Adipocyte (in vitro differentiated cells): ENCODE data around the gene IFI30.
"Not testable (repeated sequence)": the region's sequence is repeated elsewhere in the genome, so short reads cannot be mapped to it uniquely, and the experiment has no call there.

Source experiments
- DNase-seq: peaks from one replicate; pipeline ENCODE4 v3.0.0-alpha.2; 2015; ENCODE audit warnings: low read depth
- H3K27me3 ChIP-seq: replicated peaks from 2 replicates; pipeline ENCODE4 v1.7.0; 2013; ENCODE audit warnings: mild to moderate bottlenecking, low read length, moderate library complexity; ENCODE audit not compliant: control insufficient read depth, insufficient read depth
- H3K36me3 ChIP-seq: 2 replicates; pipeline ENCODE4 v1.7.0; 2013; ENCODE audit warnings: low read length, mild to moderate bottlenecking, moderate library complexity; ENCODE audit not compliant: control insufficient read depth, insufficient read depth, severe bottlenecking
- H3K4me1 ChIP-seq: 2 replicates; pipeline ENCODE4 v1.7.0; 2013; ENCODE audit warnings: mild to moderate bottlenecking, low read length, moderate library complexity; ENCODE audit not compliant: control insufficient read depth, insufficient read depth
- H3K4me3 ChIP-seq: 2 replicates; pipeline ENCODE4 v1.7.0; 2013; ENCODE audit warnings: mild to moderate bottlenecking, low read length, moderate library complexity
- H3K9ac ChIP-seq: 2 replicates; pipeline ENCODE4 v1.7.0; 2013; ENCODE audit warnings: mild to moderate bottlenecking, low read length, moderate library complexity
- H3K9me3 ChIP-seq: 2 replicates; pipeline ENCODE4 v1.7.0; 2013; ENCODE audit warnings: mild to moderate bottlenecking, low read length, moderate library complexity; ENCODE audit not compliant: control insufficient read depth

Gene IFI30

DNA sequence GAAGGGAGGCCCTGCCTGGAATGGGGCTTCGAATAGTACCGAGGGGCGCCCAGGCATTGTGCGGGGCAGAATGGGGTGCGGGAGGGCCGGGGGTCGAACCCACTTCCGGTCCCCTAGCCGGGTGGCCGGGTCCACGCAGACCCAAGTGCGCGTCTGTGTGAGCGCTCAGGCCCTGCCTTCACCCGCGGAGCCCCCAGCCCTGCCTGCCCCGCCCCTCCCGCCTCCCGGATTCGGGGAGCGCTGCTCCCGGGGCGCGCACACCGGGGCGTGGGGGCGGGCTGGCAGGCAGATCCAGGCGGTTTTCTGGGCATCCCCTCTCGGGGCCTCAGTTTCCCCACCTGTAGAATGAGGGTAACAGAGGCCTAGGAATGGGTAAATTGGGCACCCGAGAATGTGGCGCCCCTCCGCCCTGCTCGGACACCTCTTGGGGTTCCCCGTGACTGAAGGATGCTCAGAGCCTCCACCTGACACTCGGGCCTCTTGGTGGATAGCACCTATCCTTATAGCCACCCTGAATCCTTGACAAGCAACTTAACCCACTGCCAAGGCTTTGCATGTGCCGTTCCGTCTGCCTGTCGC, 20.0 kb upstream of the IFI30 start:
- Histone ChIP-seq H3K4me3 (peak overlapping the region; percentile 89), H3K9me3 (no peaks in the 10 kb centered on the region), H3K27me3 (no peaks in the 10 kb centered on the region), H3K9ac (peak overlapping the region; percentile 96), H3K4me1 (peaks cover 24% of the 10 kb centered on the region), H3K36me3 (no peaks in the 10 kb centered on the region)
- peak; percentile 66 for DNase-seq

GRCh38 chr19:18155095-18156087, 18.2 kb upstream of the IFI30 start:
- H3K4me3 ChIP-seq, result no peak overlapping the region
- H3K36me3 ChIP-seq, result no peaks in the 10 kb centered on the region
- H3K27me3 ChIP-seq, result no peaks in the 10 kb centered on the region
- no peaks in the 10 kb centered on the region for H3K9me3 ChIP-seq
- DNase-seq, result no peak
- H3K9ac ChIP-seq, result no peak overlapping the region
- H3K4me1 ChIP-seq, result peaks cover 24% of the 10 kb centered on the region

- H3K9ac ChIP-seq, result peak overlapping the region; percentile 76
- DNase-seq, result no peak
- H3K27me3 ChIP-seq, result no peaks in the 10 kb centered on the region
- H3K9me3 ChIP-seq, result no peaks in the 10 kb centered on the region
- H3K4me3 ChIP-seq, result no peak overlapping the region
- peaks cover 27% of the 10 kb centered on the region for H3K4me1 ChIP-seq
- H3K36me3 ChIP-seq, result no peaks in the 10 kb centered on the region
Observed at GRCh38 chr19:18156268-18156667, 17.3 kb upstream of the IFI30 start.

GRCh38 chr19:18156841-18157464, 16.7 kb upstream of the IFI30 start:
- Histone ChIP-seq H3K36me3 (peaks cover 2% of the 10 kb centered on the region), H3K9ac (peak overlapping the region; percentile 76), H3K9me3 (no peaks in the 10 kb centered on the region), H3K4me1 (peaks cover 28% of the 10 kb centered on the region), H3K27me3 (no peaks in the 10 kb centered on the region), H3K4me3 (no peak overlapping the region)
- DNase-seq, result peak; percentile 85

DNA sequence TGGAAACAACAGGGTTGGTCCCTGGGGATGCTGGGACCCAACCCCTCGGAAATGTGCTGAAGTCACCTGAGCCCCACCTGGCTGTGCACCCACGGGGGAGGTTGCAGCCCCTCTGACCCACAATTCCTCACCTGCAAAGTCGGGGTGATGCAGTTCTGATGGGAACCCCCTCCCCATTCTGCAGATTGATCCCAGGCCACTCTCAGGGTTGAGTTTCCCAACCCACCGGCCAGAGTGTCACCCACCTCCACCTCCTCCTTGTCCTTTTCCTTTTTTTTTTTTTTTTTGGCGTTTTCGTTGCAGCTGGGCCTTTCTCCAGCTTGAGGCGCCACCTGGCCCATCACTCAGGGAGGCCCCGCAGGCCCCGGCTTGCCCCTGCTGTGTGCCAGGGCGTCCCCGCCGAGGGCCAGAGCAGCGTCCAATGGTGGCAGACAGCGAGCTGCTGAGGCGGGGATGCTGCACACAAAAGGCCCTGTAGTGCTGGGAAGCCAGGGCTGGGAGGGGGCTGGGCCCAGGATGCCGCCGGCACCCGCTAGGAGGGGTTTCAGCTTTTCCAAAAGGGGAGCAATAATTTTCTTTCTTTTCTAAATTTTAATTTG, 16.0 kb upstream of the IFI30 start:
- Histone ChIP-seq H3K4me3 (no peak overlapping the region), H3K9me3 (no peaks in the 10 kb centered on the region), H3K36me3 (peaks cover 6% of the 10 kb centered on the region), H3K27me3 (no peaks in the 10 kb centered on the region), H3K9ac (peak overlapping the region; percentile 25), H3K4me1 (peaks cover 28% of the 10 kb centered on the region)
- DNase-seq, result no peak

- no peak for DNase-seq
- no peaks in the 10 kb centered on the region for H3K27me3 ChIP-seq
Observed at GRCh38 chr19:18158467-18158866, 15.1 kb upstream of the IFI30 start.

DNA sequence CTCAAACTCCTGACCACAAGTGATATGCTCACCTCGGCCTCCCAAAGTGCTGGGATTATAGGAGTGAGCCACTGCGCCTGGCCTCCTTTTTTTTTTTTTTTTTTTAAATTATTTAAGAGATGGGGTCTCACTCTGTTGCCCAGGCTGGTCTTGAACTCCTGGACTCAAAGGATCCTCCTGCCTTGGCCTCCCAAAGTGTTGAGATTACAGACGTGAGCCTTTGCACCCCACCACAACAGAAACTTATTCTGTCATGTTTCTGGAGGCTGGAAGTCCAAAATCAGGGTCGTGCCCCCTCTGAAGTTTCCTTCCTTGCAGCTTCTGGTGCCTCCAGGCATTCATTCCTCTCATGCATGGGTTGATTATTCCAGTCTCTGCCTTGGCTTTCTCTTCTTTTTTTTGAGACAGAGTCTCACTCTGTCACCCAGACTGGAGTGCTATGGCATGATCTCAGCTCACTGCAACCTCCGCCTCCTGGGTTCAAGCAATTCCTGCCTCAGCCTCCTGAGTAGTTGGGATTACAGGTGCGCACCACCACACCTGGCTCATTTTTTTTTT, 14.5 kb upstream of the IFI30 start:
- H3K9ac ChIP-seq, H3K4me3 ChIP-seq, H3K9me3 ChIP-seq, H3K27me3 ChIP-seq: not testable (repeated sequence)
- peak; percentile 58 for DNase-seq
- H3K4me1 ChIP-seq, result peaks cover 24% of the 10 kb centered on the region
- peaks cover 18% of the 10 kb centered on the region for H3K36me3 ChIP-seq

More at GRCh38 chr19:18158467-18158866, 15.1 kb upstream of the IFI30 start:
- no peaks in the 10 kb centered on the region for H3K9me3 ChIP-seq
- H3K9ac ChIP-seq, result no peak overlapping the region
- H3K36me3 ChIP-seq, result peaks cover 15% of the 10 kb centered on the region
- H3K4me1 ChIP-seq, result peaks cover 28% of the 10 kb centered on the region
- no peak overlapping the region for H3K4me3 ChIP-seq

DNA sequence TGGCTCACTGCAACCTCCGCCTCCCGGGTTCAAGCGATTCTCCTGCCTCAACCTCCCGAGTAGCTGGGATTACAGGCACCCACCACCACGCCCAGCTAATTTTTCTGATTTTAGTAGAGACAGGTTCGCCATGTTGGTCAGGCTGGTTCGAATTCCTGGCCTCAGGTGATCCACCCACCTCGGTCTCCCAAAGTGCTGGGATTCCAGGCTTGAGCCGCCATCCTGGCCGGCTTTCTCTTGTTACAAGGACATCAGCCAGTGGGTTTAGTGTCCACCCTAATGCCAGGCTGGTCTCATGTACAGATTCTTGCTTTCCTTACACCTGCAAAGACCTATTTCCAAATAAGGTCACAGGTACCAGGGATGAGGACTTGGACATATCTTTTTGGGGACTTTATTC, 13.8 kb upstream of the IFI30 start:
- no peak for DNase-seq
- H3K36me3 ChIP-seq, result peaks cover 20% of the 10 kb centered on the region

GRCh38 chr19:18160493-18160970, 13.1 kb upstream of the IFI30 start:
- H3K4me1 ChIP-seq, result peaks cover 21% of the 10 kb centered on the region
- H3K36me3 ChIP-seq, result peaks cover 23% of the 10 kb centered on the region
- no peaks in the 10 kb centered on the region for H3K9me3 ChIP-seq
- H3K4me3 ChIP-seq, result no peak overlapping the region
- no peak for DNase-seq
- H3K9ac ChIP-seq, result peak overlapping the region; percentile 60
- no peaks in the 10 kb centered on the region for H3K27me3 ChIP-seq

More for the DNA sequence above, 13.8 kb upstream of the IFI30 start:
- Histone ChIP-seq H3K4me1 (peaks cover 21% of the 10 kb centered on the region), H3K9me3 (no peaks in the 10 kb centered on the region), H3K9ac (no peak overlapping the region), H3K27me3 (no peaks in the 10 kb centered on the region), H3K4me3 (no peak overlapping the region)

GRCh38 chr19:18160971-18161635, 12.5 kb upstream of the IFI30 start:
- peak overlapping the region; percentile 74 for H3K4me3 ChIP-seq

More at GRCh38 chr19:18160971-18161635, 12.5 kb upstream of the IFI30 start:
- H3K36me3 ChIP-seq, result peaks cover 29% of the 10 kb centered on the region
- peaks cover 21% of the 10 kb centered on the region for H3K4me1 ChIP-seq
- no peaks in the 10 kb centered on the region for H3K27me3 ChIP-seq
- peak overlapping the region; percentile 66 for H3K9ac ChIP-seq
- H3K9me3 ChIP-seq, result no peaks in the 10 kb centered on the region
- DNase-seq, result peak; percentile 84
